PC-9 (cell line): ENCODE data around the gene TRABD. TPM values are rescaled to one million over a fixed set of nuclear protein-coding genes. Genes with fewer than 3 reads are reported as not detected.

Source experiments
- BruUV-seq: library from RNA; stranded (reverse); fragments of 400-500 nt; replicated peaks from 2 replicates; lab custom pipeline; 2021; lab: Mats Ljungman, UMichigan
- CTCF ChIA-PET: fragments of 300-600 bp; sonication (Branson Sonifier 250); formaldehyde crosslinking; loops from one replicate; lab custom pipeline; 2022; ENCODE audit warnings: antibody characterized with exemption; lab: Charles Lee
- POLR2A ChIA-PET: fragments of 300-600 bp; sonication (Branson Sonifier 250); formaldehyde crosslinking; loops from one replicate; lab custom pipeline; 2022; ENCODE audit warnings: antibody characterized with exemption; ENCODE audit not compliant: unreplicated experiment; lab: Charles Lee
- DNase-seq, 2 experiments: peaks; one replicate each; pipeline versions ENCODE4 v3.0.0 to v3.0.0-alpha.2; 2015 to 2022; ENCODE audit warnings: mixed read lengths in 1 of 2
- H2AFZ ChIP-seq: fragments of 200-600 bp; sonication (generic); 2 replicates; pipeline ENCODE4 v1.8.1; 2017; ENCODE audit warnings: antibody characterized with exemption
- H3F3A ChIP-seq: fragments of 200-600 bp; sonication (generic); 2 replicates; pipeline ENCODE4 v1.8.1; 2017; ENCODE audit warnings: antibody characterized with exemption, mild to moderate bottlenecking, low read depth; ENCODE audit not compliant: insufficient read depth
- H3K27ac ChIP-seq: fragments of 200-600 bp; sonication (generic); 2 replicates; pipeline ENCODE4 v1.6.1; 2016; ENCODE audit warnings: mixed run types
- H3K27me3 ChIP-seq: fragments of 200-600 bp; sonication (generic); 2 replicates; pipeline ENCODE4 v1.6.1; 2016; ENCODE audit warnings: low read depth, mixed run types; ENCODE audit not compliant: insufficient read depth
- H3K36me3 ChIP-seq: fragments of 200-600 bp; sonication (generic); 2 replicates; pipeline ENCODE4 v1.6.1; 2016; ENCODE audit warnings: low read depth, mixed run types
- H3K4me1 ChIP-seq: fragments of 200-600 bp; sonication (generic); replicated peaks from 2 replicates; pipeline ENCODE4 v1.6.1; 2016; ENCODE audit warnings: mixed run types; ENCODE audit not compliant: insufficient read depth
- H3K4me2 ChIP-seq: fragments of 200-600 bp; sonication (generic); 2 replicates; pipeline ENCODE4 v1.6.1; 2017; ENCODE audit warnings: mixed run types
- H3K4me3 ChIP-seq: fragments of 200-600 bp; sonication (generic); 2 replicates; pipeline ENCODE4 v1.6.1; 2016; ENCODE audit warnings: mixed run types
- H3K79me2 ChIP-seq: fragments of 200-600 bp; sonication (generic); 2 replicates; pipeline ENCODE4 v1.6.1; 2017; ENCODE audit warnings: low read depth, mixed run types
- H3K9me2 ChIP-seq: fragments of 200-600 bp; sonication (generic); 2 replicates; pipeline ENCODE4 v1.8.1; 2017; ENCODE audit warnings: mild to moderate bottlenecking; ENCODE audit not compliant: insufficient read depth
- H3K9me3 ChIP-seq: fragments of 200-600 bp; sonication (generic); 2 replicates; pipeline ENCODE4 v1.8.1; 2016; ENCODE audit warnings: low read depth; ENCODE audit not compliant: insufficient read depth
- H4K20me1 ChIP-seq: fragments of 200-600 bp; sonication (generic); 2 replicates; pipeline ENCODE4 v1.8.1; 2017; ENCODE audit not compliant: insufficient read depth
- CTCF ChIP-seq: fragments of 200-600 bp; sonication (generic); conservative IDR thresholded peaks from 2 replicates; pipeline ENCODE4 v1.6.1; 2017; ENCODE audit warnings: mixed run types, antibody characterized with exemption, mild to moderate bottlenecking, moderate library complexity
- EZH2 ChIP-seq: fragments of 200-600 bp; sonication (generic); IDR thresholded peaks from 2 replicates; pipeline ENCODE4 v1.8.0; 2017; ENCODE audit warnings: antibody characterized with exemption, low read depth
- intact Hi-C: fragments of 100-400 bp; cut with micrococcal nuclease; formaldehyde crosslinking; loops from one replicate; pipeline ENCODE4 v1.10.0; 2022; ENCODE audit not compliant: unreplicated experiment
- total RNA-seq: library from RNA; stranded (reverse); gene quantifications from 2 replicates; pipeline ENCODE4 v1.2.3, GENCODE V29; 2021

Gene TRABD
- total RNA-seq, 1 experiment from 2014 or later: 68.2 TPM

GRCh38 chr22:50173983-50174355, 11.7 kb upstream of the TRABD start:
- DNase-seq: no peak
- no peak overlapping the region for H3K27ac ChIP-seq
- TF ChIP-seq CTCF (no peak), EZH2 (no peak)
- H3K36me3 ChIP-seq: no peaks in the 10 kb centered on the region
- ChIA-PET CTCF (no interaction called here), POLR2A (no interaction called here)
- intact Hi-C loops: no loop called here
- no peaks in the 10 kb centered on the region for H3K9me3 ChIP-seq
- H3K27me3 ChIP-seq: no peaks in the 10 kb centered on the region
- H3K4me1 ChIP-seq: peaks cover 13% of the 10 kb centered on the region
- H2AFZ ChIP-seq: no peak overlapping the region
- H3K4me2 ChIP-seq: no peak overlapping the region
- peaks cover 17% of the 10 kb centered on the region for H4K20me1 ChIP-seq
- no peak overlapping the region for H3K4me3 ChIP-seq
- no TSS peak for BruUV-seq
- H3K9me2 ChIP-seq: no peaks in the 10 kb centered on the region
- H3F3A ChIP-seq: peaks cover 10% of the 10 kb centered on the region; the same call in 1 of the 2 replicates
- H3K79me2 ChIP-seq: peaks cover 4% of the 10 kb centered on the region; the same call in 1 of the 2 replicates

- Histone ChIP-seq H3K36me3 (no peaks in the 10 kb centered on the region), H3K4me2 (no peak overlapping the region), H3K27me3 (no peaks in the 10 kb centered on the region), H4K20me1 (peaks cover 17% of the 10 kb centered on the region), H2AFZ (no peak overlapping the region), H3K27ac (no peak overlapping the region), H3K4me1 (peaks cover 9% of the 10 kb centered on the region), H3K9me3 (no peaks in the 10 kb centered on the region), H3K4me3 (no peak overlapping the region), H3F3A (peaks cover 10% of the 10 kb centered on the region; the same call in 1 of the 2 replicates), H3K79me2 (peaks cover 4% of the 10 kb centered on the region; the same call in 1 of the 2 replicates), H3K9me2 (no peaks in the 10 kb centered on the region)
- TF ChIP-seq EZH2: no peak
- TF ChIP-seq CTCF: no peak
- intact Hi-C loops: no loop called here
- DNase-seq: no peak
- ChIA-PET CTCF (no interaction called here), POLR2A (no interaction called here)
- BruUV-seq: no TSS peak
Observed at GRCh38 chr22:50174382-50175190, 11.1 kb upstream of the TRABD start.

DNA sequence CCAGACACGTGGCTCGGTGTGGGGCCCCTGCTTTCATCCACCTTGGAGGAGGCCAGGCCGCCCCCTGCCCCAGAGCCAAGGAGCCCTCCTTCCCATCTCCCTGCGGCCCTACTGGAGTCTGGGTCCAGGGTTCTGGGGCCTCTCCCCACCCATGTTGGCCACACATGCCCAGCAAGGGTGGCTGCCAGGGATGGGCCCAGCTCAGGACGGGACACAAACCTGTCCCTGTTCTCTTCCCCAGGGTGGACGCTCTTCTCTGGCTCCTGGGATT, 10.6 kb upstream of the TRABD start:
- no peaks in the 10 kb centered on the region for H3K27me3 ChIP-seq
- ChIA-PET POLR2A (no interaction called here), CTCF (no interaction called here)
- H3K79me2 ChIP-seq: peaks cover 4% of the 10 kb centered on the region; the same call in 1 of the 2 replicates
- H3F3A ChIP-seq: peaks cover 10% of the 10 kb centered on the region; the same call in 1 of the 2 replicates
- DNase-seq: no peak
- no TSS peak for BruUV-seq
- peaks cover 9% of the 10 kb centered on the region for H3K4me1 ChIP-seq
- peaks cover 17% of the 10 kb centered on the region for H4K20me1 ChIP-seq
- no peaks in the 10 kb centered on the region for H3K9me3 ChIP-seq
- H3K4me2 ChIP-seq: no peak overlapping the region
- H3K4me3 ChIP-seq: no peak overlapping the region
- no peak overlapping the region for H2AFZ ChIP-seq
- intact Hi-C loops: no loop called here
- TF ChIP-seq EZH2 (no peak), CTCF (no peak)
- no peaks in the 10 kb centered on the region for H3K36me3 ChIP-seq
- no peaks in the 10 kb centered on the region for H3K9me2 ChIP-seq
- H3K27ac ChIP-seq: no peak overlapping the region
